ENCODE measurements around the gene TFAP2E. TPM values are rescaled to one million over a fixed set of nuclear protein-coding genes. Genes with fewer than 3 reads are reported as not detected.

Gene TFAP2E
- total RNA-seq, 4 donors from 2014 or later = 3.2 to 9.0 (median 5.2) TPM

DNA sequence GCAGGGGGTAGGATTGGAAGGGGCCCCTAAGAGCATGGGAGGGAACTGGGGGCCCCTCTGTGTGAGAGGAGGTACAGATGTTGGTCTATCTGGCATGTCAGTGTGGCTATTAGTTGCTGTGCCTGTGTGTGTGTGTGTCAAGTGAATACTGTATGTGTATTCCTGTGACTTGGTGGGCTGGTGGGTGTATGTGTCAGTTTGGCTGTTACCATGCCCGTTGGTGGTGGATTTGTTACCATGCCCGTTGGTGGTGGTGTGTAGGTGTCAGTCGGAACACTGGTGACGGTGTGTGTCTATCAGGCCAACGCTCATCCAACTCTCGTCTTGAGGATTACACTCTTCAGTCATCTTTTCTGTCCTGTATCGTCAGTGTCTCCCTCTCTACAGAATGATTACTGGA lies 22.6 kb downstream of the TFAP2E start:
- 91% methylated on average over 7 of the region's 7 CpGs for WGBS
- no peaks in the 10 kb centered on the region for H3K4me1 ChIP-seq
- DNase-seq (ENCODE audit: low spot score in 2 of 2) = no peak
- H3K36me3 ChIP-seq = peaks cover 14% of the 10 kb centered on the region
- no peaks in the 10 kb centered on the region for H3K9me3 ChIP-seq
- TF ChIP-seq POLR2AphosphoS5 (IDR thresholded peaks at IDR 0.05) (no peak), EP300 (IDR thresholded peaks at IDR 0.05) (no peak)
- TF ChIP-seq, protein P1, sequence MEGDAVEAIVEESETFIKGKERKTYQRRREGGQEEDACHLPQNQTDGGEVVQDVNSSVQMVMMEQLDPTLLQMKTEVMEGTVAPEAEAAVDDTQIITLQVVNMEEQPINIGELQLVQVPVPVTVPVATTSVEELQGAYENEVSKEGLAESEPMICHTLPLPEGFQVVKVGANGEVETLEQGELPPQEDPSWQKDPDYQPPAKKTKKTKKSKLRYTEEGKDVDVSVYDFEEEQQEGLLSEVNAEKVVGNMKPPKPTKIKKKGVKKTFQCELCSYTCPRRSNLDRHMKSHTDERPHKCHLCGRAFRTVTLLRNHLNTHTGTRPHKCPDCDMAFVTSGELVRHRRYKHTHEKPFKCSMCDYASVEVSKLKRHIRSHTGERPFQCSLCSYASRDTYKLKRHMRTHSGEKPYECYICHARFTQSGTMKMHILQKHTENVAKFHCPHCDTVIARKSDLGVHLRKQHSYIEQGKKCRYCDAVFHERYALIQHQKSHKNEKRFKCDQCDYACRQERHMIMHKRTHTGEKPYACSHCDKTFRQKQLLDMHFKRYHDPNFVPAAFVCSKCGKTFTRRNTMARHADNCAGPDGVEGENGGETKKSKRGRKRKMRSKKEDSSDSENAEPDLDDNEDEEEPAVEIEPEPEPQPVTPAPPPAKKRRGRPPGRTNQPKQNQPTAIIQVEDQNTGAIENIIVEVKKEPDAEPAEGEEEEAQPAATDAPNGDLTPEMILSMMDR (IDR thresholded peaks at IDR 0.05) = no peak
- no peaks in the 10 kb centered on the region for H3K27me3 ChIP-seq
- H3K4me3 ChIP-seq = no peak overlapping the region
- no peak overlapping the region for H3K27ac ChIP-seq

DNA sequence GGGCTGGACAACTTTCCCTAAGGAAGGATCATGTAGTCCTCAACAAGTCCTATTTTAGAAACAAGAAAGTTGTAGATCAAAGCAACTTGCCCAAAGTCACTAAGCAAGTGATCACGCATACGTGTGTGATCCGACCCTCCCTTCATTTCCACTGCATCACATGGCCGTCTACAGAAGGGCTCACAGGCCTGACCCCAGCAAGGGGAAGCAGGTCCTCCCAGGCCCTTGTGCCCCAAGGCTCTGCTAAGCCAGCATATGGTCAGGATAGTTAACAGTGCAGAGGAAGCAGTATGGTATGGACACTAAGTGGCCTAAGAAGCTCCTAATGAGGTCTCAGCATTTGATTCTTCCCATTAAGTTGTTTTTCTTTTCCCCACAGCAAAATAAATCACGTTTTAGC lies 24.8 kb downstream of the TFAP2E start:
- 85% methylated on average over 5 of the region's 5 CpGs for WGBS
- no peak overlapping the region for H3K4me3 ChIP-seq
- H3K36me3 ChIP-seq = peaks cover 21% of the 10 kb centered on the region
- TF ChIP-seq, protein P1 (IDR thresholded peaks at IDR 0.05) = no peak
- TF ChIP-seq POLR2AphosphoS5 (IDR thresholded peaks at IDR 0.05) (no peak), POLR2A (IDR thresholded peaks at IDR 0.05) (no peak), EP300 (IDR thresholded peaks at IDR 0.05) (no peak)
- H3K9me3 ChIP-seq = no peaks in the 10 kb centered on the region
- no peak overlapping the region for H3K27ac ChIP-seq
- no peaks in the 10 kb centered on the region for H3K4me1 ChIP-seq
- H3K27me3 ChIP-seq = no peaks in the 10 kb centered on the region
- DNase-seq (ENCODE audit: low spot score in 2 of 2) = no peak

DNA sequence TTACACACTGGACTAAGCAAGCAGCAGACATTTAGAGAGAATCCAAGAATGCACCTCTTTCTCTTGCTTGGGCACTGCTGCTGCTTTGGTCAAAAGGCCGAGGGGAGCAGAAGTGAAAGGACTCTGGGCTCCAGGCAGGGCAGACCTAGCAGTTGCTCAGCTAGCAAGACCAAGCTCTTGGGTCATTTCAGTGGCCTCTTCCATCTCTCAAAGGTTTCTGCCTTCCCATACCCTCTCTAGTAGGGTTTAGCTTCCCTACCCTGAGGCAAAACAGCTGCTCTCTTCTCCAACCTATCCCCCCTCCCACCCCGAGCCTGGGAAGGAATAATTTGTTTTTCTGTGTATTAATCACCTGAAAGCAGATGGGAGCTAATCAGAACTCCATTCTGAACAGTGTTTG lies 25.8 kb downstream of the TFAP2E start:
- Histone ChIP-seq H3K9me3 (no peaks in the 10 kb centered on the region), H3K27me3 (no peaks in the 10 kb centered on the region), H3K27ac (no peak overlapping the region), H3K4me3 (no peak overlapping the region), H3K36me3 (peaks cover 31% of the 10 kb centered on the region), H3K4me1 (no peaks in the 10 kb centered on the region)
- no peak for TF ChIP-seq EP300 (IDR thresholded peaks at IDR 0.05)
- TF ChIP-seq POLR2AphosphoS5 (IDR thresholded peaks at IDR 0.05) = no peak
- TF ChIP-seq, protein P1 (IDR thresholded peaks at IDR 0.05) = no peak
- no peak for TF ChIP-seq POLR2A (IDR thresholded peaks at IDR 0.05)
- DNase-seq (ENCODE audit: low spot score in 2 of 2) = no peak
- 71% methylated on average over 2 of the region's 2 CpGs for WGBS

DNA sequence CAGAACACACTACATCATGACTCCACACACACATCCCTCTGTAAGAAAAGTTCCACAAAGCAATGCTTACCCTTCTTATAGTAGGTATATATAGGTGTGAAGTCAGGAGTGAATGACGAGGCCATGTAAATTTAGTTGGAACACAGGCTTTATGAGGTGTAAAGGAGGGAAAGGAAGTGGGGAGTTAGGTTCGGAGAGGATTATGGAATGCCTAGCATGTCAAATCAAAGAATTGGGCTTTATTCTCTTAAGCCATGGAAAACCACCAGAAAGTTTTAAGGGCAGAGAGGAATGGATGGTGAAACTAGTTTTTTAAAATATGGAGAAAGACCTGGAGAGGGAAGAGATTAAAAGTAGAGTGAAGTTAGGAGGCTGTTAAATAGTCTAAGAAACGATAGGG lies 26.3 kb downstream of the TFAP2E start:
- Histone ChIP-seq H3K36me3 (peaks cover 36% of the 10 kb centered on the region), H3K4me3 (no peak overlapping the region), H3K27me3 (no peaks in the 10 kb centered on the region), H3K27ac (no peak overlapping the region), H3K4me1 (no peaks in the 10 kb centered on the region), H3K9me3 (no peaks in the 10 kb centered on the region)
- 76% methylated on average over 3 of the region's 3 CpGs for WGBS
- TF ChIP-seq EP300 (IDR thresholded peaks at IDR 0.05) = no peak
- TF ChIP-seq POLR2A (IDR thresholded peaks at IDR 0.05) = no peak
- TF ChIP-seq, protein P1 (IDR thresholded peaks at IDR 0.05) = no peak
- TF ChIP-seq POLR2AphosphoS5 (IDR thresholded peaks at IDR 0.05) = no peak
- DNase-seq (ENCODE audit: low spot score in 2 of 2) = no peak

GRCh38 chr1:35600593-35600992 lies 27.5 kb downstream of the TFAP2E start:
- no peaks in the 10 kb centered on the region for H3K9me3 ChIP-seq
- no peaks in the 10 kb centered on the region for H3K4me1 ChIP-seq
- no peak overlapping the region for H3K27ac ChIP-seq
- no peak overlapping the region for H3K4me3 ChIP-seq
- 78% methylated on average over 3 of the region's 3 CpGs for WGBS
- no peaks in the 10 kb centered on the region for H3K27me3 ChIP-seq
- peaks cover 48% of the 10 kb centered on the region for H3K36me3 ChIP-seq
- TF ChIP-seq EP300 (IDR thresholded peaks at IDR 0.05) (no peak), POLR2AphosphoS5 (IDR thresholded peaks at IDR 0.05) (no peak), POLR2A (IDR thresholded peaks at IDR 0.05) (no peak)
- TF ChIP-seq, protein P1 (IDR thresholded peaks at IDR 0.05) = no peak
- DNase-seq (ENCODE audit: low spot score in 2 of 2) = no peak

All from suprapubic skin (tissue), 4 donors.